Uterus (tissue), 4 donors: ENCODE results near the gene CSNK1E. TPM values are rescaled to one million over a fixed set of nuclear protein-coding genes. Genes with fewer than 3 reads are reported as not detected.

ENCODE experiments used
- DNase-seq, 2 donors: peaks; one replicate each; pipeline ENCODE4 v3.0.0-alpha.2; 2019 to 2020
- H3K27ac ChIP-seq, 2 donors: fragments of 200-600 bp; sonication (generic); 1 replicate in 1 of 2; 2 replicates in 1 of 2; pipeline ENCODE4 v1.5.1; 2016 to 2018
- H3K27me3 ChIP-seq, 2 donors: fragments of 200-600 bp; sonication (generic); one replicate each; pipeline ENCODE4 v1.5.1; 2018 to 2019; ENCODE audit warnings: control low read depth in 1 of 2
- H3K36me3 ChIP-seq, 2 donors: fragments of 200-600 bp; sonication (generic); one replicate each; pipeline ENCODE4 v1.5.1; 2019; ENCODE audit warnings: control low read depth in 1 of 2
- H3K4me1 ChIP-seq, 2 donors: fragments of 200-600 bp; sonication (generic); one replicate each; pipeline ENCODE4 v1.5.1; 2018 to 2019; ENCODE audit warnings: control low read depth in 1 of 2
- H3K4me3 ChIP-seq, 2 donors: fragments of 200-600 bp; sonication (generic); 1 replicate in 1 of 2; 2 replicates in 1 of 2; pipeline ENCODE4 v1.5.1; 2018 to 2019; ENCODE audit warnings: mild to moderate bottlenecking in 1 of 2
- H3K9me3 ChIP-seq, 2 donors: fragments of 200-600 bp; sonication (generic); one replicate each; pipeline ENCODE4 v1.5.1; 2019; ENCODE audit warnings: control low read depth in 1 of 2
- POLR2A ChIP-seq, 2 donors: fragments of 450-650 bp; IDR thresholded peaks; one replicate each; pipeline ENCODE4 v1.6.1; 2016; ENCODE audit warnings: antibody characterized with exemption in 2 of 2, mild to moderate bottlenecking in 1 of 2, moderate library complexity in 1 of 2
- intact Hi-C: fragments of 100-400 bp; cut with DNase I; formaldehyde crosslinking; loops from one replicate; pipeline ENCODE4 v1.15.1; 2023; ENCODE audit warnings: low total_unique reads
- total RNA-seq, 4 donors: library from RNA; depleted of rRNA in 3 of 4; stranded (reverse); fragments of >200 nt in 3 of 4; gene quantifications; one replicate each; pipeline versions ENCODE4 v1.1.0 to v1.2.4, GENCODE V29; 2014 to 2023
- TF ChIP-seq, protein P1 (sequence below), 4 experiments: fragments of 200-600 bp in 2 of 4; fragments of 450-650 bp in 2 of 4; sonication (generic) in 2 of 4; IDR thresholded peaks; one replicate each; pipeline ENCODE4 v1.5.1; 2016 to 2019; ENCODE audit warnings: antibody characterized with exemption in 4 of 4, mild to moderate bottlenecking in 2 of 4, moderate library complexity in 1 of 4
- donor health status: DM: yes; HTN: yes; CAD: no.

CSNK1E gene
- total RNA-seq, 4 donors from 2014 or later, result 22.1 to 171 (median 100) TPM

DNA sequence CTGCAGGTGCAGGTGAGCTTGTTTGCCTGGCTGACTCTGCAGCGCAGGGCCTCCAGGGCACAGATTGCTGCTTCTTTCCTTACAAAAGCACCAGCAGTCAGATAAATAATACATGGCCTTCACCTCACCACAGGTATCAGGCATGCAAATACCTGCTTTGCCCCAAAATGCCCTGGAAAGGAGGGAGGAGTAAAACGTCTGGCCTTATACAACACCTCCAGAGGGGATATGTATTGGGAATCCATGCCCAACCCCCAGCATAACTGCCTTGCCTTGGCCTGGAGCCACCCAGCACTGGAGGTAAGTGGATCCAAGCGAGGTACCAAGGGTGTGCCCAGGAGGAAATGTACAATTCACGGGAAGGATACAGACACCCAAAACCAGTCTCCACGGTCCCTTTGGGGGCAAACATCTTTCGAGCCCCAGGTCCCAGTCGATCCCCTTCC lies 45.3 kb downstream of the CSNK1E start:
- TF ChIP-seq, protein P1, sequence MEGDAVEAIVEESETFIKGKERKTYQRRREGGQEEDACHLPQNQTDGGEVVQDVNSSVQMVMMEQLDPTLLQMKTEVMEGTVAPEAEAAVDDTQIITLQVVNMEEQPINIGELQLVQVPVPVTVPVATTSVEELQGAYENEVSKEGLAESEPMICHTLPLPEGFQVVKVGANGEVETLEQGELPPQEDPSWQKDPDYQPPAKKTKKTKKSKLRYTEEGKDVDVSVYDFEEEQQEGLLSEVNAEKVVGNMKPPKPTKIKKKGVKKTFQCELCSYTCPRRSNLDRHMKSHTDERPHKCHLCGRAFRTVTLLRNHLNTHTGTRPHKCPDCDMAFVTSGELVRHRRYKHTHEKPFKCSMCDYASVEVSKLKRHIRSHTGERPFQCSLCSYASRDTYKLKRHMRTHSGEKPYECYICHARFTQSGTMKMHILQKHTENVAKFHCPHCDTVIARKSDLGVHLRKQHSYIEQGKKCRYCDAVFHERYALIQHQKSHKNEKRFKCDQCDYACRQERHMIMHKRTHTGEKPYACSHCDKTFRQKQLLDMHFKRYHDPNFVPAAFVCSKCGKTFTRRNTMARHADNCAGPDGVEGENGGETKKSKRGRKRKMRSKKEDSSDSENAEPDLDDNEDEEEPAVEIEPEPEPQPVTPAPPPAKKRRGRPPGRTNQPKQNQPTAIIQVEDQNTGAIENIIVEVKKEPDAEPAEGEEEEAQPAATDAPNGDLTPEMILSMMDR (IDR thresholded peaks at IDR 0.05), result no peak
- no peak for TF ChIP-seq POLR2A (IDR thresholded peaks at IDR 0.05)
- peaks cover 0 to 24% of the 10 kb centered on the region in 2 donors for H3K4me1 ChIP-seq
- H3K9me3 ChIP-seq, result no peaks in the 10 kb centered on the region
- H3K27ac ChIP-seq, result peak overlapping the region; percentile 96 to 100
- intact Hi-C loops, result no loop called here
- DNase-seq, result peak in 1 of 2 donors; percentile 44
- H3K4me3 ChIP-seq, result peak overlapping the region; percentile 83 to 98
- no peaks in the 10 kb centered on the region for H3K36me3 ChIP-seq
- H3K27me3 ChIP-seq, result no peaks in the 10 kb centered on the region

DNA sequence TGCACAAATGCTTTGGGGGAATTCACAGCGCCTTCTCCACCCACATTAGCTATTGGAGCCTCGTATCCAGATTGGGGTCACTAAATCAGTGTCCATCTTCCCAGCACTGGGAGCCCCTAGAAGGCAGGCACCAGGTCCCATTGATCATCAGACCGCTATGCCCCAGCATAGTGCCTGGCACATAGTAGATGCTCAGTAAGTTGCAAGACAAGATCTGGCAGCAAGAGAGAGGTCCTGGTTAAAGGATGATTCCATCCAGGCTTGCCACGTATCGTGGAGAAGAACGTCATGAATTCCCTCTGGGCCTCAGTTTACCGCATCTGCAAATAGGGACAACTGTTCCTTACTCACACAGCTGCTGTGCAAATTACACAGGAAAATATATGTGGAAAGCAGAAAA lies 46.1 kb downstream of the CSNK1E start:
- TF ChIP-seq POLR2A (IDR thresholded peaks at IDR 0.05), result no peak
- TF ChIP-seq, protein P1 (IDR thresholded peaks at IDR 0.05), result no peak
- H3K27me3 ChIP-seq, result no peaks in the 10 kb centered on the region

DNA sequence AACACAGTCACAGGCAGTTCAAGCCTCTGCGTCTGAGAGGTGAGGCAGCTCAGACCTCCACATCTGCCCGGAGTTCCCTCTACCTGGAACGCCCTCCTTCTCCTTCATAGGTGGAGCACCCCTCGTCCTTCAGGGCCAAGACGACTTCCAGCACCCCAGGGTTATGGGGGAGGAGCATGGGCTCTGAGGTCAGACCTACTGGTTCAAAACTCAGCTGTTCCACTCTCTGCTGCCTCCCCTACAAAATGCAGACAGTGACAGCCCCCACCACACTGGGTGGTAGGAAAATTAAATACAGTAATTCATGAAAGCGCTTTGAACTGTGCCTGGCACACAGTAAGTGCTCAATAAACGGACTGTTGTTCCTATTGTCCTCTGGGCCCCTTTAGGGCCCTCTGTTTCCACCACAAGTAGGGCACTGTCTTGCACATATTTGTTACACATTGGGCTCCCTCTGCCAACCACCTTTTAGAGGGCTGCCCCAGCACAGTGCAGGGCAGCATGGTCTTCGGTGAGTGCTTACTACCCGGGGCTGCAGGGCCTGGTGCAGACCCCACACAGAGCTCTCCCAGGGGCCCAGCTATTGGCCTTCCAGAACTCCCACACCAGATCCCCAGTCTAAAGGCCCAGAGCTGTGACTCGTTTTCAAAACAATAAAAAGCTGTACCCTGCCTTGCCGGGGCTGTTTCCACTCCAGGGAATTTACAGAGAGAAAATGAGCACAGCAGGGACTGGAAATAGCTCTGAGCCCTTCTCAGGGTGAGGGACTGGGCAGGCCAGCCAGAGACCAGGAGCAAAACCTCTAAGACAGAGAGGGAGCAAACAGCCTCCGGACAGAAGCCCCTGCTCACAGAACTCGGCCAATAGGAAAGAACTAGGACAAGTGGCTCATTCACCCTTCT lies 46.9 kb downstream of the CSNK1E start:
- TF ChIP-seq POLR2A (IDR thresholded peaks at IDR 0.05), result no peak
- TF ChIP-seq, protein P1 (IDR thresholded peaks at IDR 0.05), result no peak
- intact Hi-C loops, result no loop called here
- Histone ChIP-seq H3K36me3 (no peaks in the 10 kb centered on the region), H3K27ac (peak overlapping the region; percentile 96 to 100), H3K4me3 (no peak overlapping the region), H3K27me3 (no peaks in the 10 kb centered on the region), H3K4me1 (peaks cover 0 to 24% of the 10 kb centered on the region in 2 donors), H3K9me3 (no peaks in the 10 kb centered on the region)
- no peak for DNase-seq

More for the DNA sequence above, 46.1 kb downstream of the CSNK1E start:
- Histone ChIP-seq H3K27ac (peak overlapping the region; percentile 96 to 100), H3K4me1 (peaks cover 0 to 24% of the 10 kb centered on the region in 2 donors), H3K36me3 (no peaks in the 10 kb centered on the region), H3K4me3 (no peak overlapping the region), H3K9me3 (no peaks in the 10 kb centered on the region)
- intact Hi-C loops, result no loop called here
- no peak for DNase-seq

DNA sequence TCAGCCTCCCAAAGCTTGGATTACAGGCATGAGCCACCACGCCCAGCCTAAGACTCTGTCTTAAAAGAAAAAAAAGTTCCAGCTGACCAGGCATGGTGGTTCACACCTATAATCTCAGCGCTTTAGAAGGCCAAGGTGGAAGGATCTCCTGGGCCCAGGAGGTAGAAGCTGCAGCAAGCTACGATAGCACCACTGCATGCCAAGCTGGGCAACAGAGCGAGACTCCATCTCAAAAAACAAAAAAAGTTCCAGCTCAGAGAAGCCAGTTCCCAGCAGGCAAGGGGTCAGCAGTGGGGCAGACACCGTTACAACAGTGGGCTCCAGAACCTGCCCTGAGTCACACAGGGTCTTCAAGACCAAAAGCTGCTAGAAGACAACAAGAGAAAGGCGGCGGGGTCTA lies 47.8 kb downstream of the CSNK1E start:
- intact Hi-C loops, result loop anchor here (10.0 kb wide), 1 partner anchor 65 kb away; the partner anchor contains the start of gene MAFF
- Histone ChIP-seq H3K4me1 (peaks cover 0 to 24% of the 10 kb centered on the region in 2 donors), H3K27me3 (no peaks in the 10 kb centered on the region), H3K9me3 (no peaks in the 10 kb centered on the region), H3K4me3 (no peak overlapping the region), H3K36me3 (no peaks in the 10 kb centered on the region), H3K27ac (peak overlapping the region in 1 of 2 donors; percentile 75)
- TF ChIP-seq, protein P1 (IDR thresholded peaks at IDR 0.05), result no peak
- TF ChIP-seq POLR2A (IDR thresholded peaks at IDR 0.05), result no peak
- DNase-seq, result no peak

DNA sequence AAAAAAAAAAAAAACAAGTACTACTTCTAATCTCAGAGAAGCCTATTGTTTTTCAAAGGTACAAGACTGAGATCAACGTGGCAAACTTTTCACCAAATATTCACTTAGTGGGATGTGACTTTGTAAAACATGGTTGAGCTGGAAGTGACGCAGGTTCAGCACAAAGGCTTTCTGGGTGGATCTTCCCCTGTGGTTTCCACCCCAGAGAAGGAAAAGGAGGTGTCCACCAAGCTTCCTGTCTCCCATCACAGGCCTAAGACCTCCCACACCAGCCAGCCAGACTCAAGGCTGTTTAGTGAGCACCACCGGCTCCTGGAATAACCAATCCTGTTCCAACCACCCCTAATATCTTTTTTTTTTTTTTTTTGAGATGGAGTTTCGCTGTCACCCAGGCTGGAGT lies 50.1 kb downstream of the CSNK1E start:
- intact Hi-C loops, result loop anchor here (10.0 kb wide), 1 partner anchor 62 kb away; the partner anchor contains the start of gene MAFF
- H3K4me1 ChIP-seq, result peaks cover 0 to 18% of the 10 kb centered on the region in 2 donors
- peak in 1 of 2 donors; percentile 65 for DNase-seq

More for the DNA sequence above, 50.1 kb downstream of the CSNK1E start:
- Histone ChIP-seq H3K9me3 (no peaks in the 10 kb centered on the region), H3K36me3 (no peaks in the 10 kb centered on the region), H3K4me3 (no peak overlapping the region), H3K27ac (peak overlapping the region; percentile 51 to 75), H3K27me3 (no peaks in the 10 kb centered on the region)
- TF ChIP-seq POLR2A (IDR thresholded peaks at IDR 0.05), result no peak
- TF ChIP-seq, protein P1 (IDR thresholded peaks at IDR 0.05), result no peak
